Neural cell (in vitro differentiated cells): ENCODE measurements around the gene RPL7L1. TPM values are rescaled to one million over a fixed set of nuclear protein-coding genes. Genes with fewer than 3 reads are reported as not detected.

Experiments
- H2AFZ ChIP-seq: fragments of 200-600, 300-800 bp; sonication (generic), shearing (Covaris generic); 2 replicates; pipeline ENCODE4 v1.6.0; 2014; ENCODE audit warnings: low read depth, mild to moderate bottlenecking, antibody characterized with exemption, low read length, moderate library complexity
- H3F3A ChIP-seq: fragments of 200-600 bp; shearing (Covaris generic); 2 replicates; pipeline ENCODE4 v1.6.1; 2016; ENCODE audit warnings: mild to moderate bottlenecking, moderate library complexity, mixed read lengths, antibody characterized with exemption, low read length; ENCODE audit not compliant: insufficient read depth, poor library complexity, severe bottlenecking
- H3K27ac ChIP-seq: fragments of 200-600, 300-800 bp; sonication (generic), shearing (Covaris generic); 2 replicates; pipeline ENCODE4 v1.5.1; 2014; ENCODE audit warnings: mild to moderate bottlenecking, low read length, moderate library complexity
- H3K27me3 ChIP-seq: fragments of 300-800, 200-600 bp; sonication (generic), shearing (Covaris generic); 2 replicates; pipeline ENCODE4 v1.6.0; 2014; ENCODE audit warnings: mild to moderate bottlenecking, low read depth, low read length, moderate library complexity; ENCODE audit not compliant: insufficient read depth
- H3K36me3 ChIP-seq: fragments of 300-800, 200-600 bp; sonication (generic), shearing (Covaris generic); 2 replicates; pipeline ENCODE4 v1.5.1; 2014; ENCODE audit warnings: mild to moderate bottlenecking, antibody characterized with exemption, low read length, moderate library complexity; ENCODE audit not compliant: insufficient read depth
- H3K4me2 ChIP-seq: fragments of 300-800, 200-600 bp; sonication (generic), shearing (Covaris generic); 2 replicates; pipeline ENCODE4 v1.6.0; 2014; ENCODE audit warnings: mild to moderate bottlenecking, low read length
- H3K4me3 ChIP-seq: fragments of 300-800, 200-600 bp; sonication (generic), shearing (Covaris generic); 2 replicates; pipeline ENCODE4 v1.5.1; 2014; ENCODE audit warnings: mild to moderate bottlenecking, low read length, moderate library complexity
- H3K79me2 ChIP-seq: fragments of 200-600 bp; shearing (Covaris generic); replicated peaks from 2 replicates; pipeline ENCODE4 v1.6.0; 2014; ENCODE audit warnings: mild to moderate bottlenecking, low read length, moderate library complexity; ENCODE audit not compliant: insufficient read depth
- H3K9ac ChIP-seq: fragments of 300-800, 200-600 bp; sonication (generic), shearing (Covaris generic); 2 replicates; pipeline ENCODE4 v1.6.1; 2016; ENCODE audit warnings: mild to moderate bottlenecking, low read length, mixed read lengths
- H3K9me2 ChIP-seq: fragments of 200-600 bp; shearing (Covaris generic); 2 replicates; pipeline ENCODE4 v1.6.1; 2016; ENCODE audit warnings: mild to moderate bottlenecking, low read length, mixed read lengths; ENCODE audit not compliant: insufficient read depth
- H3K9me3 ChIP-seq: fragments of 200-600, 300-800 bp; sonication (generic), shearing (Covaris generic); 2 replicates; pipeline ENCODE4 v1.6.1; 2016; ENCODE audit warnings: mild to moderate bottlenecking, mixed run types, low read length, moderate library complexity, mixed read lengths
- H4K20me1 ChIP-seq: fragments of 200-600 bp; shearing (Covaris generic); 2 replicates; pipeline ENCODE4 v1.6.1; 2016; ENCODE audit warnings: mild to moderate bottlenecking, mixed run types; ENCODE audit not compliant: insufficient read depth
- CTCF ChIP-seq: fragments of 450-650 bp; IDR thresholded peaks from 2 replicates; pipeline ENCODE4 v1.5.1; 2014; ENCODE audit warnings: antibody characterized with exemption, mild to moderate bottlenecking, moderate library complexity; ENCODE audit not compliant: poor library complexity, severe bottlenecking
- EP300 ChIP-seq: fragments of 450-650 bp; conservative IDR thresholded peaks from 2 replicates; pipeline ENCODE4 v1.6.1; 2014; ENCODE audit warnings: antibody characterized with exemption, mild to moderate bottlenecking, moderate library complexity; ENCODE audit not compliant: poor library complexity, severe bottlenecking
- EZH2 ChIP-seq: fragments of 200-600, 300-800 bp; shearing (Covaris generic), sonication (generic); IDR thresholded peaks from 2 replicates; pipeline ENCODE4 v1.6.1; 2014; ENCODE audit warnings: antibody characterized with exemption, low read length, borderline replicate concordance, mild to moderate bottlenecking; ENCODE audit not compliant: insufficient read depth, poor library complexity, severe bottlenecking
- MXI1 ChIP-seq: fragments of 450-650 bp; conservative IDR thresholded peaks from 2 replicates; pipeline ENCODE4 v1.6.1; 2014; ENCODE audit warnings: antibody characterized with exemption, mild to moderate bottlenecking; ENCODE audit not compliant: poor library complexity, severe bottlenecking
- POLR2AphosphoS5 ChIP-seq: IDR thresholded peaks from 2 replicates; pipeline ENCODE4 v1.6.1; 2012
- RAD21 ChIP-seq: fragments of 450-650 bp; conservative IDR thresholded peaks from 2 replicates; pipeline ENCODE4 v1.6.1; 2014; ENCODE audit warnings: antibody characterized with exemption, mild to moderate bottlenecking, moderate library complexity
- REST ChIP-seq: IDR thresholded peaks from 2 replicates; pipeline ENCODE4 v1.6.1; 2012; ENCODE audit warnings: borderline replicate concordance
- polyA plus RNA-seq: library from polyadenylated mRNA; depleted of rRNA; stranded (reverse); fragments of >200 nt; gene quantifications from 2 replicates; pipeline ENCODE4 v1.2.3, GENCODE V29; 2014

RPL7L1 gene
- polyA plus RNA-seq, 1 donor from 2014 or later = 88.5 TPM

- TF ChIP-seq MXI1 (no peak), EP300 (no peak), POLR2AphosphoS5 (no peak)
These were observed 55.9 kb downstream of the RPL7L1 start (continued) for GRCh38 chr6:42935322-42935721.

- Histone ChIP-seq H3K27ac (no peak overlapping the region), H3K36me3 (no peaks in the 10 kb centered on the region), H3K9ac (no peak overlapping the region), H3K27me3 (no peaks in the 10 kb centered on the region), H2AFZ (no peak overlapping the region), H3K9me2 (no peaks in the 10 kb centered on the region), H4K20me1 (no peaks in the 10 kb centered on the region), H3K79me2 (peaks cover 20% of the 10 kb centered on the region), H3K4me3 (no peak overlapping the region), H3K9me3 (no peaks in the 10 kb centered on the region), H3F3A (no peaks in the 10 kb centered on the region), H3K4me2 (no peak overlapping the region)
- TF ChIP-seq EZH2 (no peak), REST (no peak)
These were observed 57.0 kb downstream of the RPL7L1 start for GRCh38 chr6:42936398-42936797.

- Histone ChIP-seq H2AFZ (no peak overlapping the region), H4K20me1 (no peaks in the 10 kb centered on the region), H3K79me2 (peaks cover 10% of the 10 kb centered on the region), H3K27ac (no peak overlapping the region), H3K27me3 (no peaks in the 10 kb centered on the region), H3K9me3 (no peaks in the 10 kb centered on the region), H3K4me2 (no peak overlapping the region), H3K9ac (no peak overlapping the region), H3K36me3 (no peaks in the 10 kb centered on the region), H3K4me3 (no peak overlapping the region), H3F3A (no peaks in the 10 kb centered on the region), H3K9me2 (no peaks in the 10 kb centered on the region)
- TF ChIP-seq EP300 = no peak
- no peak for TF ChIP-seq RAD21
- no peak for TF ChIP-seq REST
- no peak for TF ChIP-seq EZH2
- no peak for TF ChIP-seq CTCF
- TF ChIP-seq POLR2AphosphoS5 = no peak
These were observed 58.4 kb downstream of the RPL7L1 start for GRCh38 chr6:42937548-42938427.
